Kasumi-1 (cell line): Measurements from ENCODE around the gene ZNF23.

Experiments
- DNase-seq, 2 experiments: peaks; one replicate each; lab custom pipeline; 2025; lab: John Stamatoyannopoulos, UW

ZNF23 gene

GRCh38 chr16:71467810-71468209 lies 5.8 kb upstream of the ZNF23 start:
- DNase-seq: peak; percentile 50 to 57

- no peak for DNase-seq
Measured at GRCh38 chr16:71464231-71464630, 2.2 kb upstream of the ZNF23 start.

GRCh38 chr16:71460941-71461340 lies 1.1 kb downstream of the ZNF23 start:
- DNase-seq: peak; percentile 16 to 17

GRCh38 chr16:71460236-71460635 lies 1.8 kb downstream of the ZNF23 start:
- DNase-seq: no peak

GRCh38 chr16:71459510-71459909 lies 2.5 kb downstream of the ZNF23 start:
- no peak for DNase-seq

- no peak for DNase-seq
Measured at GRCh38 chr16:71456801-71457200, 5.2 kb downstream of the ZNF23 start.

GRCh38 chr16:71453036-71453435 lies 9.0 kb downstream of the ZNF23 start:
- no peak for DNase-seq

- no peak for DNase-seq
Measured at GRCh38 chr16:71449020-71449419, 13.0 kb downstream of the ZNF23 start.

- DNase-seq: no peak
Measured at GRCh38 chr16:71448274-71448866, 13.7 kb downstream of the ZNF23 start.

- no peak for DNase-seq
Measured at GRCh38 chr16:71443714-71444113, 18.3 kb downstream of the ZNF23 start.

GRCh38 chr16:71442051-71442440 lies 20.0 kb downstream of the ZNF23 start, which contains the start of gene TLE7:
TLE7 (minus strand) TSS chr16:71442054; CDS start chr16:71433324, 8,730 bp downstream.
- no peak for DNase-seq

- no peak for DNase-seq
Measured at GRCh38 chr16:71441348-71442050, 20.5 kb downstream of the ZNF23 start.

GRCh38 chr16:71440669-71441347 lies 21.2 kb downstream of the ZNF23 start:
- no peak for DNase-seq

GRCh38 chr16:71439523-71439922 lies 22.5 kb downstream of the ZNF23 start:
- no peak for DNase-seq

GRCh38 chr16:71436473-71436872 lies 25.6 kb downstream of the ZNF23 start:
- DNase-seq: no peak

- no peak for DNase-seq
Measured at GRCh38 chr16:71432906-71433305, 29.1 kb downstream of the ZNF23 start.

GRCh38 chr16:71431991-71432390 lies 30.1 kb downstream of the ZNF23 start:
- no peak for DNase-seq

GRCh38 chr16:71431176-71431575 lies 30.9 kb downstream of the ZNF23 start:
- DNase-seq: no peak

GRCh38 chr16:71430744-71431143 lies 31.3 kb downstream of the ZNF23 start:
- no peak for DNase-seq

GRCh38 chr16:71429581-71429980 lies 32.5 kb downstream of the ZNF23 start:
- no peak for DNase-seq

- no peak for DNase-seq
Measured at GRCh38 chr16:71428883-71429282, 33.2 kb downstream of the ZNF23 start.

GRCh38 chr16:71428385-71428784 lies 33.7 kb downstream of the ZNF23 start:
- DNase-seq: no peak
